ENCODE results near the gene PLXNB2. TPM values are rescaled to one million over a fixed set of nuclear protein-coding genes. Genes with fewer than 3 reads are reported as not detected.
"Not testable (repeated sequence)": the region's sequence is repeated elsewhere in the genome, so short reads cannot be mapped to it uniquely, and the experiment has no call there.

PLXNB2 gene
- total and polyA plus RNA-seq, 2 of the 4 experiments (the other 2 are of a cell fraction) = 73.1 to 202 TPM

- H4K91ac ChIP-seq (ENCODE audit: insufficient read depth, low read depth, low read length); dilution Hi-C loops (cut with HindIII; ENCODE audit: low sequenced_read_pairs, unreplicated experiment); H2BK15ac ChIP-seq (ENCODE audit: low read depth, low read length); H3K9ac ChIP-seq (ENCODE audit: low read depth, low read length); H2AK9ac ChIP-seq (replicated peaks; ENCODE audit: low read depth, low read length, poor library complexity); H3K56ac ChIP-seq (ENCODE audit: extremely low read depth, insufficient read depth, low read length); H3K27me3 ChIP-seq (ENCODE audit: control insufficient read depth, insufficient read depth, low read length); H3K18ac ChIP-seq (ENCODE audit: low read depth, low read length); H4K5ac ChIP-seq (ENCODE audit: low read depth, low read length); H3K36me3 ChIP-seq (ENCODE audit: control insufficient read depth, insufficient read depth, low read length); H3K9me3 ChIP-seq (ENCODE audit: control insufficient read depth, insufficient read depth, low read length); H3K9me1 ChIP-seq (ENCODE audit: insufficient read depth, low read length); H3K4me3 ChIP-seq (ENCODE audit: insufficient read depth, low read depth, low read length); H2BK20ac ChIP-seq (ENCODE audit: low read depth, low read length); H3K23ac ChIP-seq (ENCODE audit: low read depth, low read length); DNase-seq; H3K4me1 ChIP-seq (ENCODE audit: control insufficient read depth, insufficient read depth, low read length); ATAC-seq (ENCODE audit: low read depth); H4K8ac ChIP-seq (ENCODE audit: low read depth in 2 of 2, low read length in 2 of 2); H3K4me2 ChIP-seq (ENCODE audit: low read depth, low read length); CTCF ChIA-PET; H2AFZ ChIP-seq (replicated peaks; ENCODE audit: low read length, poor library complexity); H2BK120ac ChIP-seq (ENCODE audit: low read depth, low read length); intact Hi-C loops (cut with micrococcal nuclease); H3K27ac ChIP-seq (ENCODE audit: insufficient read depth, low read length); BruUV-seq (replicated peaks); H4K20me1 ChIP-seq (ENCODE audit: insufficient read depth, low read length); H2BK5ac ChIP-seq (ENCODE audit: low read depth, low read length, poor library complexity, severe bottlenecking); H3K4ac ChIP-seq (ENCODE audit: low read depth, low read length); H2AK5ac ChIP-seq (ENCODE audit: low read depth, low read length); H3K14ac ChIP-seq (replicated peaks; ENCODE audit: low read depth, low read length): not testable (repeated sequence)
- in situ Hi-C loops (cut with MboI; ENCODE audit: low sequenced_read_pairs) = loop anchor here (10.0 kb wide), 1 partner anchor 48 kb away; the partner anchor contains the start of gene MAPK11
- peaks cover 5 to 16% of the 10 kb centered on the region in 2 experiments for H3K79me1 ChIP-seq (ENCODE audit: low read depth in 1 of 2, low read length in 2 of 2)
- POLR2A ChIA-PET (ENCODE audit: unreplicated experiment) = interaction anchor here (0.6 to 1.9 kb wide), 2 partner anchors 13 to 141 kb away, joined by 4 to 6 read pairs; no protein-coding TSS in a partner anchor
- 100% methylated on average over 1 of the region's 10 CpGs; no CpG with 5 or more reads in 1 of the 2 experiments for WGBS, 2 experiments (ENCODE audit: extremely low coverage in 2 of 2, insufficient read length in 1 of 2)
These were observed 15.1 kb upstream of the PLXNB2 start for GRCh38 chr22:50322382-50323104.
